Loucy (cell line): ENCODE results near the gene SLC6A11.

ENCODE experiments used
- H2AFZ ChIP-seq: fragments of 200-600 bp; sonication (generic); 2 replicates; pipeline ENCODE4 v1.6.0; 2016; ENCODE audit warnings: antibody characterized with exemption, mild to moderate bottlenecking, low read length, moderate library complexity
- H3F3A ChIP-seq: fragments of 200-600 bp; 2 replicates; pipeline ENCODE4 v1.6.0; 2016; ENCODE audit warnings: antibody characterized with exemption, low read depth, mild to moderate bottlenecking
- H3K27me3 ChIP-seq: fragments of 200-600 bp; sonication (generic); 2 replicates; pipeline ENCODE4 v1.6.1; 2014; ENCODE audit warnings: low read length, mild to moderate bottlenecking; ENCODE audit not compliant: insufficient read depth, poor library complexity, severe bottlenecking
- H3K36me3 ChIP-seq: fragments of 200-600 bp; sonication (generic); 2 replicates; pipeline ENCODE4 v1.6.1; 2016; ENCODE audit warnings: low read length; ENCODE audit not compliant: insufficient read depth
- H3K4me1 ChIP-seq: fragments of 200-600 bp; sonication (generic); 2 replicates; pipeline ENCODE4 v1.5.1; 2014; ENCODE audit warnings: low read length, mild to moderate bottlenecking; ENCODE audit not compliant: insufficient read depth, poor library complexity, severe bottlenecking
- H3K4me2 ChIP-seq: fragments of 200-600 bp; sonication (generic); 2 replicates; pipeline ENCODE4 v1.6.0; 2014; ENCODE audit warnings: antibody characterized with exemption, low read length, low read depth, mild to moderate bottlenecking; ENCODE audit not compliant: poor library complexity, severe bottlenecking
- H3K4me3 ChIP-seq: fragments of 200-600 bp; sonication (generic); 2 replicates; pipeline ENCODE4 v1.5.1; 2014; ENCODE audit warnings: low read length, mild to moderate bottlenecking, mixed read lengths; ENCODE audit not compliant: poor library complexity, severe bottlenecking
- H3K79me2 ChIP-seq: fragments of 200-600 bp; sonication (generic); 2 replicates; pipeline ENCODE4 v1.6.1; 2014; ENCODE audit warnings: low read length; ENCODE audit not compliant: insufficient read depth
- H3K9ac ChIP-seq: fragments of 200-600 bp; sonication (generic); 2 replicates; pipeline ENCODE4 v1.6.0; 2014; ENCODE audit warnings: mild to moderate bottlenecking, low read depth, low read length, moderate library complexity; ENCODE audit not compliant: poor library complexity, severe bottlenecking
- H3K9me2 ChIP-seq: fragments of 200-600 bp; sonication (generic); replicated peaks from 2 replicates; pipeline ENCODE4 v1.6.1; 2016; ENCODE audit warnings: low read depth, low read length, mixed read lengths
- H3K9me3 ChIP-seq: fragments of 200-600 bp; sonication (generic); 2 replicates; pipeline ENCODE4 v1.6.1; 2014; ENCODE audit warnings: mild to moderate bottlenecking, antibody characterized with exemption, low read length, low read depth; ENCODE audit not compliant: insufficient read depth
- H4K20me1 ChIP-seq: fragments of 200-600 bp; sonication (generic); 2 replicates; pipeline ENCODE4 v1.6.0; 2014; ENCODE audit warnings: antibody characterized with exemption, low read length, mild to moderate bottlenecking; ENCODE audit not compliant: insufficient read depth, poor library complexity, severe bottlenecking
- CTCF ChIP-seq: fragments of 200-600 bp; sonication (generic); conservative IDR thresholded peaks from 2 replicates; pipeline ENCODE4 v1.5.1; 2014; ENCODE audit warnings: mild to moderate bottlenecking, antibody characterized with exemption, low read length
- EZH2phosphoT487 ChIP-seq: fragments of 200-600 bp; IDR thresholded peaks from 2 replicates; pipeline ENCODE4 v1.6.1; 2018; ENCODE audit warnings: antibody characterized with exemption, mild to moderate bottlenecking, moderate library complexity, borderline replicate concordance

The SLC6A11 gene

GRCh38 chr3:10974746-10975375 lies 158.8 kb downstream of the SLC6A11 start:
- Histone ChIP-seq H3K9ac (no peak overlapping the region), H3K4me2 (no peak overlapping the region), H3K79me2 (no peaks in the 10 kb centered on the region), H3K9me2 (no peaks in the 10 kb centered on the region), H3K4me1 (no peaks in the 10 kb centered on the region), H2AFZ (no peak overlapping the region), H3K27me3 (no peaks in the 10 kb centered on the region), H3K4me3 (no peak overlapping the region), H3F3A (no peaks in the 10 kb centered on the region), H3K36me3 (no peaks in the 10 kb centered on the region), H3K9me3 (no peaks in the 10 kb centered on the region; the same call in 1 of the 2 replicates), H4K20me1 (no peaks in the 10 kb centered on the region)
- TF ChIP-seq EZH2phosphoT487: no peak
- no peak for TF ChIP-seq CTCF

- no peaks in the 10 kb centered on the region for H3F3A ChIP-seq
- no peaks in the 10 kb centered on the region for H3K9me2 ChIP-seq
- no peak overlapping the region for H3K4me3 ChIP-seq
- no peak overlapping the region for H2AFZ ChIP-seq
- H4K20me1 ChIP-seq: no peaks in the 10 kb centered on the region
- H3K4me1 ChIP-seq: no peaks in the 10 kb centered on the region
- H3K79me2 ChIP-seq: no peaks in the 10 kb centered on the region
- H3K9me3 ChIP-seq: no peaks in the 10 kb centered on the region; the same call in 1 of the 2 replicates
- H3K4me2 ChIP-seq: no peak overlapping the region
- no peaks in the 10 kb centered on the region for H3K36me3 ChIP-seq
- TF ChIP-seq EZH2phosphoT487 (no peak), CTCF (no peak)
- no peak overlapping the region for H3K9ac ChIP-seq
- no peaks in the 10 kb centered on the region for H3K27me3 ChIP-seq
These were observed 159.7 kb downstream of the SLC6A11 start for GRCh38 chr3:10975695-10976234.

GRCh38 chr3:10976770-10977169 lies 160.7 kb downstream of the SLC6A11 start:
- H3K4me2 ChIP-seq: no peak overlapping the region
- no peaks in the 10 kb centered on the region for H3K9me2 ChIP-seq
- H3K36me3 ChIP-seq: no peaks in the 10 kb centered on the region
- no peaks in the 10 kb centered on the region; the same call in 1 of the 2 replicates for H3K9me3 ChIP-seq
- no peaks in the 10 kb centered on the region for H3F3A ChIP-seq
- no peak for TF ChIP-seq EZH2phosphoT487
- no peak for TF ChIP-seq CTCF
- H3K4me3 ChIP-seq: no peak overlapping the region
- H4K20me1 ChIP-seq: no peaks in the 10 kb centered on the region
- H3K9ac ChIP-seq: no peak overlapping the region
- H3K79me2 ChIP-seq: no peaks in the 10 kb centered on the region
- H3K4me1 ChIP-seq: no peaks in the 10 kb centered on the region
- no peaks in the 10 kb centered on the region for H3K27me3 ChIP-seq
- no peak overlapping the region for H2AFZ ChIP-seq
